Activated T-cell treated with anti-CD3 and anti-CD28 coated beads, Interleukin-2, amount 50 U/mL, for 24 hours (primary cell): ENCODE data around the gene AGK.
A peak's percentile ranks its signal among the peaks of the same experiment; 100 is the strongest.

ENCODE experiments used
- DNase-seq: peaks from one replicate; pipeline ENCODE4 v3.0.0-alpha.2; 2020
- H3K27ac Mint-ChIP-seq: 2 replicates; pipeline ENCODE4 v1.8.0; 2020; ENCODE audit warnings: mild to moderate bottlenecking, mixed read lengths
- H3K27me3 Mint-ChIP-seq: 2 replicates; pipeline ENCODE4 v1.8.0; 2020; ENCODE audit warnings: mixed read lengths
- H3K36me3 Mint-ChIP-seq: 2 replicates; pipeline ENCODE4 v1.8.0; 2020; ENCODE audit warnings: low read depth, mixed read lengths
- H3K4me1 Mint-ChIP-seq: 2 replicates; pipeline ENCODE4 v1.8.0; 2020; ENCODE audit warnings: low read depth, mixed read lengths
- H3K4me3 Mint-ChIP-seq: 2 replicates; pipeline ENCODE4 v1.8.0; 2020; ENCODE audit warnings: mild to moderate bottlenecking, moderate library complexity, mixed read lengths
- H3K9me3 Mint-ChIP-seq: 2 replicates; pipeline ENCODE4 v1.8.0; 2020; ENCODE audit warnings: mixed read lengths

AGK gene

GRCh38 chr7:141587304-141587703 is 36.1 kb downstream of the AGK start:
- Mint-ChIP-seq H3K9me3 (peaks cover 6% of the 10 kb centered on the region), H3K4me3 (peak overlapping the region; percentile 9), H3K36me3 (peaks cover 32% of the 10 kb centered on the region), H3K4me1 (peaks cover 73% of the 10 kb centered on the region), H3K27ac (peak overlapping the region; percentile 87), H3K27me3 (no peaks in the 10 kb centered on the region)
- no peak for DNase-seq

- peaks cover 73% of the 10 kb centered on the region for H3K4me1 Mint-ChIP-seq
- peaks cover 48% of the 10 kb centered on the region for H3K36me3 Mint-ChIP-seq
- peaks cover 2% of the 10 kb centered on the region for H3K9me3 Mint-ChIP-seq
- H3K4me3 Mint-ChIP-seq, result no peak overlapping the region
- DNase-seq, result no peak
- no peak overlapping the region for H3K27ac Mint-ChIP-seq
- no peaks in the 10 kb centered on the region for H3K27me3 Mint-ChIP-seq
Observed at GRCh38 chr7:141588912-141589311, 37.7 kb downstream of the AGK start.

- no peak overlapping the region for H3K4me3 Mint-ChIP-seq
- H3K27me3 Mint-ChIP-seq, result no peaks in the 10 kb centered on the region
- H3K4me1 Mint-ChIP-seq, result peaks cover 62% of the 10 kb centered on the region
- H3K9me3 Mint-ChIP-seq, result no peaks in the 10 kb centered on the region
- no peak for DNase-seq
- peak overlapping the region; percentile 16 for H3K27ac Mint-ChIP-seq
- peaks cover 59% of the 10 kb centered on the region for H3K36me3 Mint-ChIP-seq
Observed at GRCh38 chr7:141590071-141590470, 38.9 kb downstream of the AGK start.

GRCh38 chr7:141590666-141591065 is 39.5 kb downstream of the AGK start:
- H3K27me3 Mint-ChIP-seq, result no peaks in the 10 kb centered on the region
- H3K9me3 Mint-ChIP-seq, result no peaks in the 10 kb centered on the region
- no peak overlapping the region for H3K27ac Mint-ChIP-seq
- H3K4me1 Mint-ChIP-seq, result peaks cover 56% of the 10 kb centered on the region
- H3K4me3 Mint-ChIP-seq, result no peak overlapping the region
- H3K36me3 Mint-ChIP-seq, result peaks cover 63% of the 10 kb centered on the region
- DNase-seq, result no peak

GRCh38 chr7:141593134-141593533 is 41.9 kb downstream of the AGK start:
- H3K36me3 Mint-ChIP-seq, result peaks cover 85% of the 10 kb centered on the region
- H3K4me3 Mint-ChIP-seq, result no peak overlapping the region
- H3K27ac Mint-ChIP-seq, result peak overlapping the region; percentile 45
- no peaks in the 10 kb centered on the region for H3K27me3 Mint-ChIP-seq
- DNase-seq, result no peak
- H3K9me3 Mint-ChIP-seq, result no peaks in the 10 kb centered on the region
- peaks cover 37% of the 10 kb centered on the region for H3K4me1 Mint-ChIP-seq

GRCh38 chr7:141597966-141598365 is 46.8 kb downstream of the AGK start:
- Mint-ChIP-seq H3K27me3 (no peaks in the 10 kb centered on the region), H3K4me3 (no peak overlapping the region), H3K36me3 (peaks cover 86% of the 10 kb centered on the region), H3K9me3 (no peaks in the 10 kb centered on the region), H3K4me1 (peaks cover 13% of the 10 kb centered on the region), H3K27ac (peak overlapping the region; percentile 22)
- no peak for DNase-seq

GRCh38 chr7:141598408-141598807 is 47.2 kb downstream of the AGK start:
- no peak overlapping the region for H3K4me3 Mint-ChIP-seq
- peaks cover 9% of the 10 kb centered on the region for H3K4me1 Mint-ChIP-seq
- no peak overlapping the region for H3K27ac Mint-ChIP-seq
- no peaks in the 10 kb centered on the region for H3K27me3 Mint-ChIP-seq
- H3K9me3 Mint-ChIP-seq, result no peaks in the 10 kb centered on the region
- DNase-seq, result no peak
- H3K36me3 Mint-ChIP-seq, result peaks cover 86% of the 10 kb centered on the region

GRCh38 chr7:141600168-141601006 is 49.2 kb downstream of the AGK start:
- Mint-ChIP-seq H3K9me3 (no peaks in the 10 kb centered on the region), H3K27me3 (no peaks in the 10 kb centered on the region), H3K4me1 (peaks cover 4% of the 10 kb centered on the region), H3K4me3 (no peak overlapping the region), H3K27ac (no peak overlapping the region), H3K36me3 (peaks cover 84% of the 10 kb centered on the region)
- no peak for DNase-seq

GRCh38 chr7:141609576-141609975 is 58.4 kb downstream of the AGK start:
- peaks cover 85% of the 10 kb centered on the region for H3K36me3 Mint-ChIP-seq
- H3K27me3 Mint-ChIP-seq, result no peaks in the 10 kb centered on the region
- H3K4me3 Mint-ChIP-seq, result no peak overlapping the region
- no peaks in the 10 kb centered on the region for H3K4me1 Mint-ChIP-seq
- no peak for DNase-seq
- H3K9me3 Mint-ChIP-seq, result no peaks in the 10 kb centered on the region
- no peak overlapping the region for H3K27ac Mint-ChIP-seq

GRCh38 chr7:141610671-141611070 is 59.5 kb downstream of the AGK start:
- H3K36me3 Mint-ChIP-seq, result peaks cover 85% of the 10 kb centered on the region
- no peak for DNase-seq
- no peaks in the 10 kb centered on the region for H3K27me3 Mint-ChIP-seq
- no peaks in the 10 kb centered on the region for H3K9me3 Mint-ChIP-seq
- H3K4me1 Mint-ChIP-seq, result no peaks in the 10 kb centered on the region
- no peak overlapping the region for H3K4me3 Mint-ChIP-seq
- no peak overlapping the region for H3K27ac Mint-ChIP-seq

- Mint-ChIP-seq H3K4me1 (no peaks in the 10 kb centered on the region), H3K27me3 (no peaks in the 10 kb centered on the region), H3K4me3 (no peak overlapping the region), H3K27ac (no peak overlapping the region), H3K36me3 (peaks cover 85% of the 10 kb centered on the region), H3K9me3 (no peaks in the 10 kb centered on the region)
- no peak for DNase-seq
Observed at GRCh38 chr7:141612861-141613260, 61.7 kb downstream of the AGK start.

GRCh38 chr7:141617280-141617679 is 66.1 kb downstream of the AGK start:
- Mint-ChIP-seq H3K4me3 (no peak overlapping the region), H3K36me3 (peaks cover 84% of the 10 kb centered on the region), H3K9me3 (no peaks in the 10 kb centered on the region), H3K27me3 (no peaks in the 10 kb centered on the region), H3K4me1 (no peaks in the 10 kb centered on the region), H3K27ac (no peak overlapping the region)
- DNase-seq, result no peak

GRCh38 chr7:141619745-141620144 is 68.5 kb downstream of the AGK start:
- no peak overlapping the region for H3K27ac Mint-ChIP-seq
- no peak overlapping the region for H3K4me3 Mint-ChIP-seq
- peaks cover 89% of the 10 kb centered on the region for H3K36me3 Mint-ChIP-seq
- no peaks in the 10 kb centered on the region for H3K9me3 Mint-ChIP-seq
- H3K4me1 Mint-ChIP-seq, result no peaks in the 10 kb centered on the region
- no peak for DNase-seq
- no peaks in the 10 kb centered on the region for H3K27me3 Mint-ChIP-seq

- H3K36me3 Mint-ChIP-seq, result peaks cover 92% of the 10 kb centered on the region
- H3K27ac Mint-ChIP-seq, result no peak overlapping the region
- no peaks in the 10 kb centered on the region for H3K9me3 Mint-ChIP-seq
- H3K4me1 Mint-ChIP-seq, result no peaks in the 10 kb centered on the region
- DNase-seq, result no peak
- H3K4me3 Mint-ChIP-seq, result no peak overlapping the region
- no peaks in the 10 kb centered on the region for H3K27me3 Mint-ChIP-seq
Observed at GRCh38 chr7:141624763-141625162, 73.6 kb downstream of the AGK start.

GRCh38 chr7:141630621-141631020 is 79.4 kb downstream of the AGK start:
- no peak for DNase-seq
- H3K27ac Mint-ChIP-seq, result no peak overlapping the region

More at GRCh38 chr7:141630621-141631020, 79.4 kb downstream of the AGK start:
- H3K36me3 Mint-ChIP-seq, result peaks cover 86% of the 10 kb centered on the region
- H3K4me1 Mint-ChIP-seq, result no peaks in the 10 kb centered on the region
- H3K27me3 Mint-ChIP-seq, result no peaks in the 10 kb centered on the region
- no peaks in the 10 kb centered on the region for H3K9me3 Mint-ChIP-seq
- no peak overlapping the region for H3K4me3 Mint-ChIP-seq
